GM12874 (cell line): ENCODE results near the gene RNF157.

Experiments used
- CTCF ChIP-seq: IDR thresholded peaks from 2 replicates; pipeline ENCODE4 v1.5.1; 2011; ENCODE audit warnings: low read depth, mild to moderate bottlenecking, control low read depth, low read length, moderate library complexity; ENCODE audit not compliant: insufficient read depth

The RNF157 gene

GRCh38 chr17:76196675-76197074, 43.6 kb downstream of the RNF157 start:
- TF ChIP-seq CTCF, result no peak

- TF ChIP-seq CTCF, result no peak
Measured at GRCh38 chr17:76195281-76196096, 44.8 kb downstream of the RNF157 start.

- TF ChIP-seq CTCF, result no peak
Measured at GRCh38 chr17:76193591-76193990, 46.7 kb downstream of the RNF157 start.

GRCh38 chr17:76191896-76192295, 48.4 kb downstream of the RNF157 start:
- TF ChIP-seq CTCF, result no peak

- no peak for TF ChIP-seq CTCF
Measured at GRCh38 chr17:76189741-76190140, 50.6 kb downstream of the RNF157 start.

GRCh38 chr17:76189247-76189646, 51.0 kb downstream of the RNF157 start:
- no peak for TF ChIP-seq CTCF

GRCh38 chr17:76188213-76189016, 51.9 kb downstream of the RNF157 start:
- TF ChIP-seq CTCF, result no peak
